Hepatocyte (in vitro differentiated cells): ENCODE results near the gene ZFPL1. TPM values are rescaled to one million over a fixed set of nuclear protein-coding genes. Genes with fewer than 3 reads are reported as not detected.

Source experiments
- DNase-seq: peaks from one replicate; pipeline ENCODE4 v3.0.0-alpha.2; 2016; ENCODE audit warnings: low spot score
- H2AFZ ChIP-seq: fragments of 200-600 bp; sonication (generic); 2 replicates; pipeline ENCODE4 v1.6.0; 2016; ENCODE audit warnings: antibody characterized with exemption, mild to moderate bottlenecking
- H3K27ac ChIP-seq: fragments of 200-600 bp; sonication (generic); 2 replicates; pipeline ENCODE4 v1.5.1; 2016; ENCODE audit warnings: mild to moderate bottlenecking
- H3K27me3 ChIP-seq: fragments of 200-600 bp; sonication (generic); 2 replicates; pipeline ENCODE4 v1.6.1; 2016
- H3K36me3 ChIP-seq: fragments of 200-600 bp; sonication (generic); replicated peaks from 2 replicates; pipeline ENCODE4 v1.5.1; 2016; ENCODE audit warnings: low read depth; ENCODE audit not compliant: insufficient read depth
- H3K4me1 ChIP-seq: fragments of 200-600 bp; sonication (generic); 2 replicates; pipeline ENCODE4 v1.5.1; 2016; ENCODE audit warnings: mild to moderate bottlenecking, moderate library complexity; ENCODE audit not compliant: insufficient read depth
- H3K4me2 ChIP-seq: fragments of 200-600 bp; sonication (generic); 2 replicates; pipeline ENCODE4 v1.6.0; 2016
- H3K4me3 ChIP-seq: fragments of 200-600 bp; sonication (generic); 2 replicates; pipeline ENCODE4 v1.5.1; 2016; ENCODE audit warnings: mild to moderate bottlenecking
- H3K79me2 ChIP-seq: fragments of 200-600 bp; sonication (generic); 2 replicates; pipeline ENCODE4 v1.6.0; 2017; ENCODE audit warnings: mild to moderate bottlenecking
- H3K9me2 ChIP-seq: fragments of 200-600 bp; sonication (generic); replicated peaks from 2 replicates; pipeline ENCODE4 v1.6.0; 2017; ENCODE audit warnings: mild to moderate bottlenecking; ENCODE audit not compliant: insufficient read depth
- H3K9me3 ChIP-seq: fragments of 200-600 bp; sonication (generic); 2 replicates; pipeline ENCODE4 v1.5.1; 2016; ENCODE audit warnings: low read depth, mild to moderate bottlenecking
- H4K20me1 ChIP-seq: fragments of 200-600 bp; sonication (generic); 2 replicates; pipeline ENCODE4 v1.6.0; 2016; ENCODE audit warnings: mild to moderate bottlenecking; ENCODE audit not compliant: insufficient read depth, poor library complexity, severe bottlenecking
- CTCF ChIP-seq: fragments of 200-600 bp; sonication (generic); IDR thresholded peaks from 2 replicates; pipeline ENCODE4 v1.5.1; 2016; ENCODE audit warnings: antibody characterized with exemption, mild to moderate bottlenecking; ENCODE audit not compliant: poor library complexity
- EZH2 ChIP-seq: fragments of 200-600 bp; sonication (generic); IDR thresholded peaks from 2 replicates; pipeline ENCODE4 v1.6.1; 2016; ENCODE audit warnings: antibody characterized with exemption, mild to moderate bottlenecking, borderline replicate concordance
- EZH2phosphoT487 ChIP-seq: fragments of 200-600 bp; sonication (generic); IDR thresholded peaks from one replicate; pipeline ENCODE4 v1.6.1; 2018; ENCODE audit warnings: antibody characterized with exemption, mild to moderate bottlenecking, low read depth, moderate library complexity; ENCODE audit not compliant: unreplicated experiment, severe bottlenecking
- WGBS: methylation state at CpG from one replicate; pipeline ENCODE4 v1.1.6; 2016; ENCODE audit warnings: low lambda C conversion rate; ENCODE audit errors: missing lambda C conversion rate; 5-methylcytosine and 5-hydroxymethylcytosine counted together
- polyA plus RNA-seq: library from polyadenylated mRNA; unstranded; fragments of >200 nt; fragmentation: Nextera tagmentation; extraction: Ambion mirVana; gene quantifications from 2 replicates; pipeline ENCODE4 v1.2.1, GENCODE V29; 2016
- total RNA-seq: library from RNA; depleted of rRNA; stranded (reverse); fragments of >200 nt; gene quantifications from 2 replicates; pipeline ENCODE4 v1.2.3, GENCODE V29; 2014

The ZFPL1 gene
- total and polyA plus RNA-seq, 2 experiments from 2014 or later: 41.0 to 52.7 TPM

- TF ChIP-seq EZH2phosphoT487 (no peak), CTCF (no peak), EZH2 (no peak)
- H2AFZ ChIP-seq: no peak overlapping the region
- H3K9me2 ChIP-seq: no peaks in the 10 kb centered on the region
- no peaks in the 10 kb centered on the region for H3K36me3 ChIP-seq
- DNase-seq: no peak
- H3K4me1 ChIP-seq: no peaks in the 10 kb centered on the region
- H3K9me3 ChIP-seq: no peaks in the 10 kb centered on the region
- no peak overlapping the region for H3K4me3 ChIP-seq
- no peaks in the 10 kb centered on the region for H3K79me2 ChIP-seq
- no peak overlapping the region for H3K27ac ChIP-seq
- no peaks in the 10 kb centered on the region for H3K27me3 ChIP-seq
- 77% methylated on average over 4 of the region's 4 CpGs for WGBS
- H3K4me2 ChIP-seq: no peak overlapping the region
- no peaks in the 10 kb centered on the region for H4K20me1 ChIP-seq
Measured at GRCh38 chr11:65071907-65072630, 12.0 kb upstream of the ZFPL1 start.

- Histone ChIP-seq H3K36me3 (no peaks in the 10 kb centered on the region), H3K4me3 (no peak overlapping the region), H3K79me2 (no peaks in the 10 kb centered on the region), H3K4me1 (no peaks in the 10 kb centered on the region), H2AFZ (no peak overlapping the region), H3K27me3 (no peaks in the 10 kb centered on the region), H3K27ac (no peak overlapping the region), H3K9me2 (no peaks in the 10 kb centered on the region), H4K20me1 (no peaks in the 10 kb centered on the region), H3K9me3 (no peaks in the 10 kb centered on the region), H3K4me2 (no peak overlapping the region)
- 44% methylated on average over 1 of the region's 1 CpG for WGBS
- no peak for DNase-seq
- TF ChIP-seq EZH2 (no peak), CTCF (no peak), EZH2phosphoT487 (no peak)
Measured at GRCh38 chr11:65072631-65072966, 11.4 kb upstream of the ZFPL1 start.

DNA sequence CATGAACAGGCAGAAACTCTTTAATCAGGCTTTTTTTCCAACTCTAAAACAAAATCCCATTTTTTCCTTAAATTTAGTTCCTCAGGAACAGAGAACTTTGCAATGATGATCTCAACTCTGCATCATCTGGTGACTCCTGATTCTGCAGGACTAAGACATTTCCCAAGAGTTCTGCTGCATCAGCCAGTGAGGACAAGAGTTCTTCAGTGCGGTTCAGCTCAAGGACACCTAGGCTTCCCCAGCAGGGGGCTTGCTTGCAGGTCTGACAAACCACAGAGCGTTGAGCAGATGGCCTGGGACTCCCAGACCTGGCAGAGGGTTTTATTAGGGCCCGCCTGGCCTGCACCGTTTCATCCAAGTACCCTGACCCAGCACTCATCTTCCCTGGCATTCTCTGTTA lies 6.6 kb upstream of the ZFPL1 start:
- DNase-seq: no peak
- Histone ChIP-seq H3K36me3 (no peaks in the 10 kb centered on the region), H3K27ac (no peak overlapping the region), H3K9me2 (no peaks in the 10 kb centered on the region), H4K20me1 (no peaks in the 10 kb centered on the region), H3K9me3 (no peaks in the 10 kb centered on the region), H3K4me2 (no peak overlapping the region), H3K79me2 (peaks cover 5% of the 10 kb centered on the region), H3K4me1 (no peaks in the 10 kb centered on the region), H2AFZ (no peak overlapping the region), H3K4me3 (no peak overlapping the region), H3K27me3 (no peaks in the 10 kb centered on the region)
- WGBS: 75% methylated on average over 4 of the region's 4 CpGs
- TF ChIP-seq EZH2 (no peak), CTCF (no peak), EZH2phosphoT487 (no peak)

GRCh38 chr11:65078151-65078550 lies 5.9 kb upstream of the ZFPL1 start:
- Histone ChIP-seq H4K20me1 (no peaks in the 10 kb centered on the region), H3K36me3 (no peaks in the 10 kb centered on the region), H3K27ac (no peak overlapping the region), H2AFZ (no peak overlapping the region), H3K4me3 (no peak overlapping the region), H3K27me3 (no peaks in the 10 kb centered on the region), H3K4me2 (no peak overlapping the region), H3K9me2 (no peaks in the 10 kb centered on the region), H3K9me3 (no peaks in the 10 kb centered on the region), H3K79me2 (peaks cover 12% of the 10 kb centered on the region), H3K4me1 (no peaks in the 10 kb centered on the region)
- DNase-seq: peak; percentile 76
- no peak for TF ChIP-seq EZH2phosphoT487
- peak; percentile 31 for TF ChIP-seq CTCF
- 70% methylated on average over 3 of the region's 3 CpGs for WGBS
